Omental fat pad (tissue), 4 donors: Measurements from ENCODE around the gene SPAG9. TPM values are rescaled to one million over a fixed set of nuclear protein-coding genes. Genes with fewer than 3 reads are reported as not detected.
A peak's percentile ranks its signal among the peaks of the same experiment; 100 is the strongest.

Experiments used
- ATAC-seq: fragments of 150-250 bp; one replicate; pipeline ENCODE4 v1.9.1; 2016; ENCODE audit warnings: mild to moderate bottlenecking, moderate library complexity; ENCODE audit not compliant: low FRiP score
- DNase-seq: peaks from one replicate; pipeline ENCODE4 v3.0.0-alpha.2; 2019; ENCODE audit warnings: low spot score
- CTCF ChIP-seq, 3 donors: fragments of 450-650 bp; IDR thresholded peaks; one replicate each; pipeline ENCODE4 v1.5.1; 2016 to 2017; ENCODE audit warnings: antibody characterized with exemption in 3 of 3, mild to moderate bottlenecking in 3 of 3, moderate library complexity in 2 of 3
- total RNA-seq, 4 donors: library from RNA; depleted of rRNA; stranded (reverse); fragments of >200 nt; gene quantifications; one replicate each; pipeline ENCODE4 v1.1.0, GENCODE V29; 2016

The SPAG9 gene
- total RNA-seq, 4 donors from 2014 or later = 117 to 197 (median 138) TPM

- no peak for TF ChIP-seq CTCF (IDR thresholded peaks at IDR 0.05)
- DNase-seq (no peak), ATAC-seq (peak; percentile 18)
Measured at GRCh38 chr17:51152766-51153209, 32.1 kb upstream of the SPAG9 start.

GRCh38 chr17:51150932-51151331, 30.3 kb upstream of the SPAG9 start:
- TF ChIP-seq CTCF (IDR thresholded peaks at IDR 0.05) = no peak
- DNase-seq (no peak), ATAC-seq (no peak)

DNA sequence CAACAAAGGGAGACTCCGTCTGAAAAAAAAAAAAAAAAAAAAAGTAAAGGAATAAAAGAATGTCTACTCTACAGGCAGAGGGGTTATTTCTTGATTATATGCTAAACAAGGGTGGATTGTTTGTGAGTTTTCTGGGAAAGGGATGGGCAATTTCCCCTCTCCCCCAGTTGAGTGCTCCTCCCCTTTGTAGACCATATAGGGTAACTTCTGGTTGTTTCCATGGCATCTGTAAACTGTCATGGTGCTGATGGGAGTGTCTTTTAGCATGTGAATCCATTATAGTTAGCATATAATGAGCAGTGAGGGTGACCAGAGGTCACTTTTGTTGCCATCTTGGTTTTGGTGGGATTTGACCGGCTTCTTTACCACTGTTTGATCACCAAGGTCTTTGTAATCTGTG, 28.5 kb upstream of the SPAG9 start:
- no peak for TF ChIP-seq CTCF (IDR thresholded peaks at IDR 0.05)
- DNase-seq = no peak
- ATAC-seq = no peak

DNA sequence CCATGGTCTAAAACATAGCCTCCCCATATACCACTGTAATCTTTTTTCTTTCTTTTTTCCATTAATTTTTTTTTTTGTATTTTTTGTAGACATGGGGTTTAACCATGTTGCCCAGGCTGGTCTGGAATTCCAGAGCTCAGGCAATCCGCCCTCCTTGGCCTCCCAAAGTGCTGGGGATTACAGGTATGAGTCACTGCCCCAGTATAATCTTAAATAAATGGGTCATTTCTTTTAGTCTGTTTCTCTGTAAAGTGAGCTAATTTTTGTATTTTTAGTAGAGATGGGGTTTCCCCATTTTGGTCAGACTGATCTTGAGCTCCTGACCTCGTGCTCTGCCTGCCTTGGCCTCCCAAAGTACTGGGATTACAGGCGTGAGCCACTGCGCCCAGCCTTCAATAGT, 27.0 kb upstream of the SPAG9 start:
- DNase-seq = no peak
- ATAC-seq = peak; percentile 42
- no peak for TF ChIP-seq CTCF (IDR thresholded peaks at IDR 0.05)

DNA sequence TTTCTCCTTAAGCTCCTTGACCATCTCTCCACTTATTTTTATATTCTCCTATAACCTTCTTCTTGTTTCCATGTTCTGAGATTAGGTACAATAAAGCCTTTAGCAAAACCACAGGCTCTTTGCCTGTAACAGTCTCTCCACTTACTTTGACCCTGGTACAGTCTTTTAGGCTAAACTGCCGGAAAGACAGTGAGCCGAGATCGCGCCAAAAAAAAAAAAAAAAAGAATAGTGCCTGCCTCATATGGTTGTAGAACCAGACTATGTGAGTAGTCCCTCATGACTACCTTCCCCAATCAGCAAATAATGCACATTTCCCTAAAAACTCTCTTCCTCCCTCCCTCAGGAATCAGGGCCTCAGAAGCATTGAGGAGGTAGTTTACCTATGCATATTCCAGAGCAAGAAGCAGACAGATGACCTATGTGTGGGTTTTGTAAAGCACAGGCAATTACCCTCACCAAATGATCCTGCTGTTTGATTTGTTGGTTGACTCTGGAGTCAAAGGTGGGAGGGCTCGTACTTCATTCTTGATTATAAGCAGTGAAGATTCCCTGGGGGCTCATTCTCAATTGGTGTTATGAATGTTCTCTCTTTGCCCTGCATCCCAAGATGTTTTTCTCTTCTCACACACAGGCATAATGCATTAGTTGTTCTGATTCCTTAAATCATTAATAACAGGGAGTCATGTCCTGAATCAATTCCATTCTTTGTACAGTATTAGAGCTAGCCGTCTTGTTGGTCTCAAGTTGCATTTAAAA, 23.8 kb upstream of the SPAG9 start:
- ATAC-seq (no peak), DNase-seq (no peak)
- TF ChIP-seq CTCF (IDR thresholded peaks at IDR 0.05) = no peak

DNA sequence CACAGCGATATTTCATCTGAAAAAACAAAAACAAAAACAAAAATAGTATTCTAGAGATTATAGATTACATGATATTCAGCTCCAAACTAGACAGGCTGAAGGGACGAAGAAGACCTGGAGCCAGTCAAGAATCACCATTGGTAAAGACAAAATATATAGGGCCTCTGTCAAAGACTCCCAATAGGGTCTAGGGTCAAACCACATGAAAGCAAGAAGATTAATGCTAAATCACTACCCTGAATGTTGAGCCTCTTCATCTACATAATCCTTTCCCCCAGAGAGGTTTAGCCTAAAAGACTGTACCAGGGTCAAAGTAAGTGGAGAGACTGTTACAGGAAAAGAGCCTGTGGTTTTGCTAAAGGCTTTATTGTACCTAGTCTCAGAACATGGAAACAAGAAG, 21.9 kb upstream of the SPAG9 start:
- DNase-seq (no peak), ATAC-seq (no peak)
- no peak for TF ChIP-seq CTCF (IDR thresholded peaks at IDR 0.05)

DNA sequence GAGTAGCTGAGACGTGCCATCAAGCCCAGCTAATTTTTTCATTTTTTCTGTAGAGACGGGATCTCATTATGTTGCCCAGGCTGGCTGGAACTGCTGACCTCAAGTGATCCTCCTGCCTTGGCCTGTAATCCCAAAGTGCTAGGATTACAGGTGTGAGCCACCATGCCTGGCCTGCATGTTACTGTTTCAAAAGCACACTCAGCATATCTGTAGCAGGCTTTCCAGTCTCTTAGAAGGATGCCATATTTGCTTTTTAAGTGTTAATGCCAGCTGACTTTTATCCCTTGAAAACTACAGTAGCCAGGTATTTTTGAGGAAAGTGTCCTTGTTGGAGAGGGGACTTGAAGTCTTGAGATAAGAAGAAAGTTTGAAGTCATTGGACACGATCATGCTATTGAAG, 15.3 kb upstream of the SPAG9 start:
- TF ChIP-seq CTCF (IDR thresholded peaks at IDR 0.05) = no peak
- ATAC-seq = no peak
- DNase-seq = no peak
